ENCODE results near the gene DNMT3B.
"Not testable (repeated sequence)": the region's sequence is repeated elsewhere in the genome, so short reads cannot be mapped to it uniquely, and the experiment has no call there.

Gene DNMT3B

DNA sequence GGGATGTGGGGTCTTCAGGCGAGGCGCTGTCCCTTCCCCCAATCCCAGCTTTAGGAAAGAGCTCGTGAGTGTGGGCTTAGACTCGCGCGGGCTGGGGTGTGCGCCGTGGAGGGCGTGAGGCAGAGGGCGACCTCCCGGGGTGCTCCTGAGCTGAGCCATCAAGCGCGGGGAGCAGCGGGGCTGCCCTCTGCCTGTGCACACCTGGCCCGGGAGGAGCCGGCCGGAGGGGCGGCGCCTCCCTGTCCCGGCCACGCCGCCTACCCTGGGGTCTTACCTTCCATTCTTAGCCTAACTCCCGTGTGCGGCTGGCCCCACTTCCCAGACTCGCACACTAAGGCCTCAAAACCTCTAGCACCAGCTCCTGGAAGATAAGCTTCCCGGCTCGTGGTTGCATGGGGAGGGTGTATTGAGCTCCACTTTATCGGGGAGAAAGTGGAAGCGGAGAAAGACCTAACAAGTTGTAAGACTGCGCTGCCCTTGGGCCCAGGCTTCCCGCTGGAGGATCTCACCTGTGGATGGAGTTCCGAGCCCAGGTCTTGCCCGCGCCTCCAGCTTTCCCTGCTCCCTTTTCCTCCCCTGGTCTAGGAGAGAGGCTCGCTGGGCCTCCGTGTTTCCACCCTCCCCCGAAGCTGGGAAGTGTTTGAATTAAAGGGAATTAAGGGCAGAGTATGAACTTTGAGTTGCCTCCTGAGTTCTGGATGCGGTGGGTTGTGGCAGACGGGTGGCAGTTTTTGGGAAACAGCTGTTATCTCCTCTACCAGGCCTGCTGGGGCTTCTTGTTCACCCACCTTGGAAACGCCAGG lies 1.2 kb downstream of the DNMT3B start:
- no peak for DNase-seq

DNA sequence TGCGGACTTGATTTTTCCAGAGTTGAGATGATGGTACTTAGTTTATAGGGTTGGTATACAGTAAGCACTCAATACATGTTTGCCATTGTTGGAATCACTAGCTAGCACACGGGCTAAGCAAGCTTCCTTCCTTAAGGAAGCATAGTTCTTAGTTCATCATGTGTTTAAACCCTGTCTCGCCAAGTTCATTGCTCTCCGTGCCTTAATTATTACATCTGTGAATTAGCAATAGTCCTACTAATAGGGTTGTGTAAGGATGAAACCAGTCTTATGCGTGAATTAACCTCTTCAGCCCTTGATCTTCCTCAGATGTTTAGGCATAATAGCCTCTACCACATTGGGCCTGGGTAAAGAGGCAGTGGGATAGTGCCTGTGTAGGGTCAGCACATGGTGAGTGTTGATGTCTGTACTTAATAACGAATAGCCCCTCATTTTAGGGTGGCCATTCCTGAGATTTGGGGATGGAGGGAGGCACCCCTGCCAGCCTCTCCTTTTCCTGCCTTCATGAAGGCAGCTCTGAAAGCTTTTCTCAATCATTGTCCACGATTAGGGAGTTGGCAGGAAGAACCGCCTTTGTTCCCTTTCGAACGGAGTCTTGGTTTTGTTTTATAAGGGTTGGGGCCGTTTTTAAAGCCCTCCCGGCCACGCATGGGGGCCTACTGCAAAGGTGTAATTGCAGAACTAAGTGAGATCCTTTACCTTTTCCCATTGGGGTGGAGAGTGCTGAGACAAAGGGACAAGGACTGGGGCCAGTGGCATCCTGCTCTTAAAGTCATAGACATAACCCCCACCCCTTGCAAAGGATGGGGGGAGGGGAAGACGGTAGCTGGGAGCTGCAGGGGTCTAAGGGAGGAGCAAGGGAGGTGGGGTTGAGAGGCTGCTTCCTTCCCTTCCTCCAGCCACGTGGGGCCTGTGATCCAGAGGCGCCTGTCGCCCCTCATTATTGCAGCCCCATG lies 2.1 kb downstream of the DNMT3B start:
- no peak for DNase-seq

DNA sequence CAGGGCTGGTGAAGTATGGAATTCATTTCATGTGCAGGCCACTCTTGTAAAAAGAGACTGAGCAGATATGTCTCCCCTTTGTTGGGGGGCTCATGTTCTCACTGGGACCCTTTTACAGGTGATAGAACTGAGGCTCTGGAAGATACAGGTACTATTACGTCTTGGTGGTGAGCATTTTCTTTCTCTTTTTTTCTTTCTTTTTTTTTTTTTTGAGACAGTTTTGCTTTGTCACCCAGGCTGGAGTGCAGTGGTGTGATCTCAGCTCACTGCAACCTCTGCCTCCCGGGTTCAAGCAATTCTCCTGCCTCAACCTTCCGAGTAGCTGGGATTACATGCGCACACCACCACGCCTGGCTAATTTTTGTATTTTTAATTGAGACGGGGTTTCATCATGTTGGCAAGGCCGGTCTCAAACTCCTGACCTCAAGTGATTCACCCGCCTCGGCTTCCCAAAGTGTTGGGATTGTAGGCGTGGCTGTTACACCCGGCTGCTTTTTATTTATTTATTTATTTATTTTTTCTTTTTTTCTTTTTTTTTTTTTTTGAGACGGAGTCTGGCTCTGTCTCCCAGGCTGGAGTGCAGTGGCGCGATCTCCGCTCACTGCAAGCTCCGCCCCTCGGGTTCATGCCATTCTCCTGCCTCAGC lies 3.2 kb downstream of the DNMT3B start:
- DNase-seq = not testable (repeated sequence)

DNA sequence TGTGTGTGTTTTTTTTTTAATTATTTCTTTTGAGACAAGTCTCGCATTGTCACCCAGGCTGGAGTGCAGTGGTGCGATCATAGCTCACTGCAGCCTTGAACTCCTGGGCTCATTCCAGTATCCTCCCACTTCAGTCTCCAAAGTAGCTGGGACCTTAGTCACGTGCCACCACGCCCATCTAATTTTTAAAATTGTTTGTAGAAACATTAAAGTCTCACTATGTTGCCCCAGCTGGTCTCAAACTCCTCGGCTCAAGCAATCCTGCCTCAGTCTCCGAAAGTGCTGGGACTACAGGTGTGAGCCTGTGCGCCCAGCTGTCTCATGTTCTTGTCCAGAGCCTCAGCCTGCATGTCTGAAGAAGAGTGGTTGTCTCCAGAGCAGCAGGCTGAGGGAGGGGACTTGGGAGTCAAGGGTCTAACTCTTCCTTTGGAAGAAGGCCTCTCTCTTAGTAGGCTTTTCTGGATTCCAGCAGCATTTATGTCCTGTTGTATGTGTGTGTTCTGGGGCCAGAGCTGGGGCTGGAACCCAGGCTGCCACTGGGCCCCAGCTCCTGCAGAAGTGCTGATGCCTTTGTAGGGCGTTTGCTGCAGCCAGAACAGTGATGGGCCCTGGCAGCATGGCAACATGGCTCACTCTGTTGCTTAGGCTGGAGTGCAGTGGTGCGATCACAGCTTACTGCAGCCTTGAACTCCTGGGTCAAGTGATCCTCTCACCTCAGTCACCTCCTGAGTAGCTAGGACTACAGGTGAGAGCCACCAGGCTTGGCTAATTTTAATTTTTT lies 5.4 kb downstream of the DNMT3B start:
- DNase-seq = no peak

DNA sequence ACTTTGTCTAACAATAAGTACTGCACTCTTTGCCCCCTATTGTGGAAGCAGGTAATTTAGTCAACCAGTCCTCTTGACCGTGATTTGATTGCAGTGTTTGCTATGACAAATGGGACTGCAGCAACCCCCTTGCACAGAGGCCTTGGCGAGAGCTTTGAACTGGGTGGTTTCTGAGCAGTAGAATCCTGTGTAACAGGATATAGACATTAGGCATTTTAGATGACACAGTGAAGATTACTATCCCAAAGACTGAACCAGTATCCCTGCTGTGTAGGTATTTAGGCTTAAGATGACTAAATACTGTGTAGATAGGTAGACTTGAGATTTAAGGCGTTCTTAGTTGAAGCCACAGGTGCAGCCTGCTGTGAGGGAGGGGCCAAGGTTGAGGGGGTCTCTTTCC lies 9.9 kb downstream of the DNMT3B start:
- no peak for DNase-seq

DNA sequence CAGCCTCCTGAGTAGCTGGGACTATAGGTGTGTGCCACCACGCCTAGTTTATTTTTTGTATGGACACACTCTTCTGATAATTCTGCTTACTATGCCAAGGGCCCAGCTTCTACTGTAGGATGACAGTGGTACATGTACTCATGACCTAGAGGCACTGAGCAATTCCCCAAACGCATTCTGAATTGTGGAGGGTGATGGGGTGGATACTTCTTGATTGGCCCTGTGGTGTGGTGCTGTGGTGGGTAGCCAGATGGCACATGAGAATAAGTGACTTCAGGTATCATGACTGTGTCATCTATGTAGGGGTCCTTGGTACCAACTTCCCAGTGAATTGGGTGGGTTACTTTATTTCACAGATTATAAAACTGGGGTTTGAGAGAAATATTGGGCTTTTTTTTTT lies 11.0 kb downstream of the DNMT3B start:
- no peak for DNase-seq

DNA sequence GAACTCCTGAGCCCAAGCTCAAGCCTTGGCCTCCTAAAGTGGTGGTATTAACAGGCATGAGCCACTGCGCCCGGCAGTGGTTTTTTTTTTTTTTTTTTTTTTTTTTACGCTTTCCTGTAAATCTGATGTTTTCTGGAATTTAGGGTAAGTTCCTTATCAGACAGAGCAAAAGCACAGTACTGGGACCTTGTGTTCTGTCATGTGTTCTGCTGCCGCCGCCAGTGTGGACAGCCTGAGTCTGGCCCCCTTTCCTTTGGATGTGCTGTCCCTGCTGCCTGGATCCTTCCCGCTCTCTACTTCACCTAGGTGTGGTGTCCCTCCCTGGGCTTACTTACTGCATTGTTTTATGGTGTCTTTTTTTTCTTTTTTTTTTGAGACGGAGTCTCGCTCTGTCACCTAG lies 11.7 kb downstream of the DNMT3B start:
- no peak for DNase-seq

DNA sequence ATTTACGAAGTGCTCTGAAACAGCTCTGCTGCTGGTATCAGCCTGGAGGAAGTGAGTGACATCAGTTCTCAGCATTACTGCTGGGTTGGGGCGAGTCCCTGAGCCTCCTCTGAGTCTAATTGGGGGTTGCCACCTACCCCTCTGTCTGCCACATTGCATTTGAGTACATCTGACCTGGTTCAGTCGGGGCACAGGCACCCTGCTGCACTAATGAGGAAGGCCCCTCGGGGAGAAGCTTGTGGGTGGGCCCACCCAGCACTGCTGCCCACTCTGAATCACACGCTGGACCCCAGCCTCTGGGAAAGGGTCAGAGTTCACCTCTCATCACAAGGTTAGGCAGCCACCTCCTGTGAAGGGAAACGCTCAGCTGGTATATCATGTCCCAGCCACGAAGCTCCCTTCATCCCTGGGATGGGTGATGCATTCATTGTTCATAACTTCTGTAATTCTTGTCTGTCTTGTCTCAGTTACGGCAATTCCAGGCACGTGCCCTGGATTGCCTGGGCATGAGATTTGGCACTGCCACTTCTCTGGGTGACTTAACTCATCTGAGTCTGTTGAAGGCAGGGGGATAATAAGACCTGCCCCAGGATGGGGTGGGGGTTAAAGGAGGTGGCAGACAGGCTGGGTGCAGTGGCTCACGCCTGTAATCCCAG lies 13.3 kb downstream of the DNMT3B start:
- DNase-seq = no peak

DNA sequence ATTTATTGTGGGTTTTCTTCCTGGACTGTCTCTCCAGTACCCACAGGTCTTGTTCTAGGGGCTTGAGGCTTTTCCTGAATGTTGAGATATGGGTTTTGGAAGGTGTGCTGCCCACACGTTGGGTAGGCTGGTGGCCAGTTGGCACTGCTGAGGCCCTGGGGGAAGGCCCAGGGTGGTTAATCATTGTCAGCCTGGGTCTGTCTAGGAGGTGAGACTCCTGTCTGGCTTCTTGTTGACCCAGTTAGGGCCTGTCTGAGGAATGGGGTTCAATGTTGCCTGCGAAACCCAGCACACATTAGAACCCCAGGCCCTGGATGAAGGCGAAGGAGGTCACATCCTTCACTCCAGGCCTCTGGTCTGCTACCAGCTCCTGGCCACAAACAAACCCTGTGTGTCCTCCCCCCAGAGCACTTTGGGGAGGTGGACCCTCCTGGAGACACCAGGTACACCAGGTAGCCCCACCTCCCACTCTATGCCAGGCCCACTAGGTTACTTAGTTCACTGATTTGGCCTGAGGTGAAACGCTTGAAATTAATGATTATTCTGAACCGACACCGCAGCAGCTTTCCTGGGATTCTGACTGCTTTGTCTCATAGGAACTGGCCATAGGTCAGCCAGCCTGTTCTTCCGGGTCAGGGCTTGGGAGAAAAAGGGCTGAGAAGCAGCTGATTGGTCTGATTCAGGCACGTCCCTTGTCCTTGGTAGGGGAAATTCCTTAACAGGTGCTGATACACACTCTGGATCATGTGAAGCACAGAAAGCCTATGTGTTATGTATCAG lies 15.2 kb downstream of the DNMT3B start:
- DNase-seq = no peak

DNA sequence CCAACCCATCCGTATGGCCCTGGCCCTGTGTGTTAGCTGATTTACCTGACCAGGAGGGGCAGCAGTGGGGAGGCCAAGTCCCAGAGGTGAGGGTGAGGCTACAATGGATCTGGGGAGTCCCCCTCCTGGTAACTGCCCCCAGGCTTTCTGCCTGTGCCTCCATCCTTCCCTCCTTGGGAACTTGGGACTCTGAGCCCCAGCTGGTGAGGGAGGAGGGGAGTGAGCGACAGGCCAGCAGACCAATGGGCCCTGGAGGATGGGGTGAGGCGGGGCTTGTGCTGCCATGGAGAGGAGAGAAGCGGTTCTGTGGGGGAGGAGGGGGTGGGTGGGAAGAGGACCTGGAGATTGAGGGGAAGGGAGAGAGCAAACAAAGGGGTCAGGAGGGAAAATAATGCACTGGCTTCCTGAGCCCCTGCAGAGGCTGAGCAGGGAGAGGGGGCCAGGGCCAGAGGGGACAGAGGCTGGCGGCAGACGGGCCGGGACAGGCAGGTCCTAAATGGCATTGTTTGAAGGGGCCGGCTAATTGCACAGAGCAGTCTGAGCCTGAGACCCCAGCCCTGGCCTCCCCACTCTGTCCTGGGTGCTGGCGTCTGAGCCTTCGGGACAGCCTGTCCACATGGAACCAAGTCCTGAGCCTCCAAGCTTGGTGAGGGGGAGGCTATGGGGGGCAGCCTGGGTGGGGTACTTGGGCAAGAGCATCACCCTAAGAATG lies 17.5 kb downstream of the DNMT3B start:
- no peak for DNase-seq

DNA sequence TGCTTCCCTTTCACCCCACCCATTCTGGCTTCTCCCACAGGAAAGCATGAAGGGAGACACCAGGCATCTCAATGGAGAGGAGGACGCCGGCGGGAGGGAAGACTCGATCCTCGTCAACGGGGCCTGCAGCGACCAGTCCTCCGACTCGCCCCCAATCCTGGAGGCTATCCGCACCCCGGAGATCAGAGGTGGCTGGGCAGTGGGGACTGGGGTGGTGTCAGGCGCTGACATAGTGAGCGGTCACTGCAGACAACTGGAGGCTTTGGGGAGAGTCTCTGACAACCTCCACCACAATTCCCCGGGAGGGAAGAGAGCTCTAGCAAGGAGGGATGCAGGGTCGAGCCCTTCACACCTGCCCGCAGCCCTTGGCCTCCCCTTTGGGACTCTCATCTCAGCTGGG lies 18.1 kb downstream of the DNMT3B start:
- DNase-seq = no peak

DNA sequence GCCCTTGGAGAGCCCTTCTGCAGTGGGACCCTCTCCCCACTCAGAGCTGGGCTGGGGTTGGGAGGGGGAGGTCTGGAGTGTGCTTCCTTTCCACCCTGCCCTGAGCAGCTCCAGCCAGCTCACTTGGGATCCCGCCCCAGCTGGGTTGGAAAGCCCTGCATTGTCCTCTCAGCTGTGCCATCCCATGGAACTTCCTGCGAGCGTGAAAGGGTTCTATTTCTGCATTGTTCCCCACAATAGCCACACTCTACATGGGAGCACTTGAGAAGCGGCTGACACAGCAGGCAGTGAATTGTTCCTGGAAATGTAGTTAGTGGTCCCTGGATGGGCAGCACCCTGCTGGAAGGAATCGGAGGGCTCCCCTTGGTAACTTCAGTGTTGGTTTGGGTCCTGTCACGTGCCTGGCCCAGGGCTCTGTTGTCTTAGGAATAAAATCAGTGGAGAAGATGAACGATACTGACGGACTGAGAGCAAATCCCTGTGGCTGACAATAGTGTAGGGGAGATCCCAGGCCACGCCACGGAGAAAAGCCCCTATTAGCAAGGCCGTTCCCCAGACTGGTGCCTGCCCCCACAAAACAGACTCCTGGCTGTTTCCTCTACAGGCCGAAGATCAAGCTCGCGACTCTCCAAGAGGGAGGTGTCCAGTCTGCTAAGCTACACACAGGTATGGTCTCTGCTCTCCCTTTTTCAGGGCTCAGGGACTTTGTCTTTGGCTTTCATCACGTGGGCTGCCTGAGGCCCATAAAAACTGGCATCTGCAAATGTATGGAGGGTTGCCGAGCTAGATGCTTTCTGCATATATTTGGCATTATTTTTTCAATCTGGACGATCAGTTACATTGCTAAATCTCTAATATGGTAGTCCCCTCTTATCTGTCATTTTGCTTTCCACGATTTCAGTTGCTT lies 18.8 kb downstream of the DNMT3B start:
- no peak for DNase-seq

DNA sequence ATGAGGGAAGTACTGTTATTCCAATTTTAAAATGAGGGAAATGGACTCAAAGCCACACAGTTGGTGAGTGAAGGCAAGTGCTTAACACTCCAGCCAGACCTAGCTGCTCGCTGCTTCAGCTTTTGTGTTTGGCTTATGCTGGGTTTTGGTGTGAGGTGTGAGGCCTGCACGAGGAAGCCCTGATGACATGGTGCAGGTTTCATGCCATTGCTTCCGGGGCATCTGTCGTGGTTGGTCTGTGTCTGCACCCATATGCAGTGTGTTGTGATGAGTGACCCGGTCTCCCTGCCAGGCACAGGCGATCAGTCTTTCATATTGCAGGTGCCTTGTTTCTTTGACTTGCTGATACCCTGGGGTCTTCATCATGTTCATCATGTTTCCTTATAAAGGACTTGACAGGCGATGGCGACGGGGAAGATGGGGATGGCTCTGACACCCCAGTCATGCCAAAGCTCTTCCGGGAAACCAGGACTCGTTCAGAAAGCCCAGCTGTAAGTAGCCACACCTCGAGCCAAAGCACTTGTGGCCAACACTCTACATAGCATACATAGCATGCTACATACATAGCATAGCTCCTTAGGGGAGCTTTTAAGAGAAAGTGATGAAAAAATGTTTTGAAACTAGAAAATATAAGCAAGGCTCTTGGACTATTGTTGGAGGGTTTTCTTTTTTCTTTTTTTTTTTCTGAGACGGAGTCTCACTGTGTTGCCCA lies 22.3 kb downstream of the DNMT3B start:
- no peak for DNase-seq

DNA sequence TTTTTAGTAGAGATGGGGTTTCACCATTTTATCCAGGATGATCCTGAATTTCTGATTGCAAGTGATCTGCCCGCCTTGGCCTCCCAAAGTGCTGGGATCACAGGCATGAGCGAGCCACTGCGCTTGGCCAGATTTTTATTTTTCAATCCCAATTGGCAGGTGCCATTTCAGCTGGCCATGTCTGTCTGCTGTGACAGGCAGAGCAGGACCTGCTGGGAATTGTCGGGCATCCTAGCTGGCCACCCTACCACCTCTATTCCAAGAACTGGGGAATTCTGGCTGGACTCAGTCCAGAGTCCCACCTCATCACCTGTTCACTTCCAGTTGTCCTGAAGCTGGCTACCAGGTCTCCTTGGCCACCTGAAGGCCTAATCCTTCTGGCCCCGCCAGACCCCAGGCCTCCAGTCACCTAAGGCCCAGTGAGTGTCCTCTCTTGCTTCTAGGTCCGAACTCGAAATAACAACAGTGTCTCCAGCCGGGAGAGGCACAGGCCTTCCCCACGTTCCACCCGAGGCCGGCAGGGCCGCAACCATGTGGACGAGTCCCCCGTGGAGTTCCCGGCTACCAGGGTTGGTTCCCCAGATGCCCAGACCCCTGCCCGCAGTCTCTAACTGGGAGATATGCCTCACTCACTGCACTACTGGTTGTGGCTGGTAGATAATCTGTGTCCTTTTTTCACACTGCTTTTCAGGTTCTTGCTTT lies 24.0 kb downstream of the DNMT3B start:
- no peak for DNase-seq

DNA sequence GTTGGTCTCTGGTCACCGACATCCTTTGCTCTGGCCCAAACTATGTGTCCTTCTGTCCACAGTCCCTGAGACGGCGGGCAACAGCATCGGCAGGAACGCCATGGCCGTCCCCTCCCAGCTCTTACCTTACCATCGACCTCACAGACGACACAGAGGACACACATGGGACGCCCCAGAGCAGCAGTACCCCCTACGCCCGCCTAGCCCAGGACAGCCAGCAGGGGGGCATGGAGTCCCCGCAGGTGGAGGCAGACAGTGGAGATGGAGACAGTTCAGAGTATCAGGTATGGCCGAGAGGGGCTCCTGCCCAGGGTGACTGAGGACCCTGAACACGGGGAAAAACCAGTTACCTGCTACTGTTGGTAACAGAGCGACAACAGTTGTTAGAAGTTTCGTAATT lies 25.0 kb downstream of the DNMT3B start:
- DNase-seq = no peak

DNA sequence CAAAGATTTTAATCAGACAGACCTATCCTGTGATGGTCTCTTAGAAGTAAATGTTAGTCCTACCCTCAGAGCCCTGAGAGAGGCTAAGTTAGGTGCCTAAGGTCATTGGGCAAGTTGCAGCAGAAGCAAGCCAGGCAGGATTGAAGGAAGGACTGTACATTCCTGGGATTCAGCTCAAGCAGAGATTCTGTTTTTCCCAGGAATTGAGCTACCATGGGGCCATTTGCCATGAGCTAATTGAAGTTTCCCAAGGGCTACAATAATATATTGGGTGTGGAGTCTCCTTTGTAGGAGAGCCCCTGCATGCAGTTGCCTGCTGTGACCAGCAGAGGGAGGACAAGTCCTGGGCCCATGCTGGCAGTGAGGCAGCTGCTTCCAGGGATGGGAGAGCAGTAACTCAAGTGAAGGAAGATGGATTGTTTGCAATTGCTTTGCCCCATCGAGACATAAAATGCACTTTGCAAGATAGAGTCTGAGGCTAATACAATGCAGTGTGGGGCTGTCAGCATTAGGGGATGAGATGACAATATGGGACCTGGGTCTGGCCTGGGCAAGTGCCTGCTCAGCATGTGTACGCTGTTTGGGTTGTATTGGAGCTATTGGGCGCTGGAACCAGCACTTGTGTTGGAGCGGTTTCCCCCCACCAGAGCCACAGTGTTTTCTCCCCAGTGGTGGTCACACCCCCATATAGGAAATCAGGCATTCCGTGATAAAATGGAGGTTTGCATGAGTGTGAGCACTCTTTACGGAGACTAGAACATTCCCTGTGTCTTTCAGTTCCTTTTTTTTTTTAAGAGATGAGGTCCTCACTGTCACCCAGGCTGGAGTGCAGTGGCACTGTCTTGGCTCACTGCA lies 27.9 kb downstream of the DNMT3B start:
- DNase-seq = peak; percentile 77

DNA sequence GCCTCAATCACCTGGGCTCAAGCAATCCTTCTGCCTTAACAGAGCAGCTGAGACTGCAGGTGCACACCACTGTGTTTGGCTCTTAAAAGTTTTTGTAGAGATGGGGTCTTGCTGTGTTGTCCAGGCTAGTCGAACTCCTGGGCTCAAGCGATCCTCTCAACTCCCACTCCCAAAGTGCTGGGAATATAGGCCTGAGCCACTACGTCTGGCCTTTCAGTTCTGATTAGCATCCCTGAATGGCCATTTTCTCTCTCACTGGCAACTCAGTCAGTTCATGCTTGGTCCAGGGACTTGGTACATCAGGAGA lies 28.5 kb downstream of the DNMT3B start:
- DNase-seq = no peak

Data from CD4-positive, alpha-beta T cell treated with Interleukin-12 subunit alpha and Interleukin-12 subunit beta, for 1 hour (primary cell).